HG02588 (cell line): ENCODE measurements around the gene CCR8.
"Not testable (repeated sequence)": the region's sequence is repeated elsewhere in the genome, so short reads cannot be mapped to it uniquely, and the experiment has no call there.

Source experiments
- ATAC-seq: cut with Tn5 transposase; IDR thresholded peaks from one replicate; pipeline ENCODE4 v1.9.1; 2021; ENCODE audit warnings: mild to moderate bottlenecking, moderate library complexity; ENCODE audit not compliant: unreplicated experiment

Gene CCR8

GRCh38 chr3:39346785-39347585 is 17.5 kb downstream of the CCR8 start:
- ATAC-seq = peak; percentile 82

GRCh38 chr3:39347586-39347876 is 18.0 kb downstream of the CCR8 start:
- no peak for ATAC-seq

GRCh38 chr3:39349080-39349479 is 19.6 kb downstream of the CCR8 start:
- no peak for ATAC-seq

DNA sequence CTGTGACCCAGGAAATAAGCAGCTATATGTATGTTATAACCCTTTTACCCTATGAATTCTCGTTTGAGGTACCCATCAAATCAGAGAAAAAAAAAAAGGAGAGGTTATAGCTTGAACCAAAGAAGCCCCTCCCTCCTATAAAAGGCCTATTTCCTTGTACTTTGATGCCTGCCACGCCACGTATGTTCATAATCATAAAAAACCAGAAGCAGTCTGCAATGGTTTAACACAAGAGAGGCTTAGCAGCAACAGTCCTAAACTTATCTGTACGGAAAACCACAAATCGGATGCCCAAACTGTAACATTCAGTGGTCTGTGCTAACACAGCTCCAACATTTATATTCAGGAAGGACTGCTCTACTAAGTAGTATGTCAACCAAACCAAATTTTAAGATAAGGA is 21.2 kb downstream of the CCR8 start:
- no peak for ATAC-seq

- ATAC-seq = not testable (repeated sequence)
These were observed 21.6 kb downstream of the CCR8 start for GRCh38 chr3:39351134-39351533.

DNA sequence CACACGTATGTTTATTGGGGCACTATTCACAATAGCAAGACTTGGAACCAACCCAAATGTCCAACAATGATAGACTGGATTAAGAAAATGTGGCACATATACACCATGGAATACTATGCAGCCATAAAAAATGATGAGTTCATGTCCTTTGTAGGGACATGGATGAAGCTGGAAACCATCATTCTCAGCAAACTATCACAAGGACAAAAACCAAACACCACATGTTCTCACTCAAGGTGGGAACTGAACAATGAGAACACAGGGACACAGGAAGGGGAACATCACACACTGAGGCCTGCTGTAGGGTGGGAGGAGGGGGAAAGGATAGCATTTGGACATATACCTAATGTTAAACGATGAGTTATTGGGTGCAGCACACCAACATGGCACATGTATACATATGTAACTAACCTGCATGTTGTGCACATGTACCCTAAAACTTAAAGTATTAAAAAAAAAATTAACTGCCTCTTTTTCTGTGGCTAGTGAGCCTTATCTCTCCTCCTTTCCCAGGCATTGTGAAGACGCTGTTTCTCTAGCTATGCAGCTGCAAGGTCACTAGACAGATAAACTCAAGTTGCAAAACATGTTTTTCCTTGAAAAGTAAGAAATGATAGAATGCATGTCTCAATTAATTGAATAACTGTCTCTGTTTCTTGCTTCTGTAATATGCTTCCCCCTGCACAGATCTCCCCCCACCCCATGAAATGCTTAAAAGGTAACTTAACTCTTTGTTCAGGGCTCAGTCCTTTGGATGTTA is 23.8 kb downstream of the CCR8 start:
- ATAC-seq = not testable (repeated sequence)

GRCh38 chr3:39358333-39358732 is 28.8 kb downstream of the CCR8 start:
- no peak for ATAC-seq

- peak; percentile 71 for ATAC-seq
These were observed 31.9 kb downstream of the CCR8 start for GRCh38 chr3:39361252-39361927.

- ATAC-seq = no peak
These were observed 32.7 kb downstream of the CCR8 start for GRCh38 chr3:39362192-39362591.

DNA sequence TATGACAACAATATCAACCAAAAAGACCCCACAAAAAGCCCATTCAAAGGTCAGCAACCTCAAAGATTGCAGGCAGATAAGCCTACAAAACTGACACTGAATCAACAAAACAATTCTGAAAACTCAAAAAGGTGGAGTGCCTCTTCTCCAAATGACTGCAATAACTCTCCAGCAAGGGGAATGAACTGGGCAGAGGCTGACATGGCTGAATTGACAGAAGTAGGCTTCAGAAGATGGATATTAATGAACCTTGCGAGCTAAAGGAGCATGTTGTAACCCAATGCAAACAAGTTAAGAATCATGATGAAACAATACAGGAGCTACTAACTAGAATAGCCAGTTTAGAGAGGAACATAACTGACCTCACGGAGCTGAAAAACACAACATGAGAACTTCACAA is 33.3 kb downstream of the CCR8 start:
- ATAC-seq = no peak

- not testable (repeated sequence) for ATAC-seq
These were observed 40.9 kb downstream of the CCR8 start for GRCh38 chr3:39370450-39370849.

DNA sequence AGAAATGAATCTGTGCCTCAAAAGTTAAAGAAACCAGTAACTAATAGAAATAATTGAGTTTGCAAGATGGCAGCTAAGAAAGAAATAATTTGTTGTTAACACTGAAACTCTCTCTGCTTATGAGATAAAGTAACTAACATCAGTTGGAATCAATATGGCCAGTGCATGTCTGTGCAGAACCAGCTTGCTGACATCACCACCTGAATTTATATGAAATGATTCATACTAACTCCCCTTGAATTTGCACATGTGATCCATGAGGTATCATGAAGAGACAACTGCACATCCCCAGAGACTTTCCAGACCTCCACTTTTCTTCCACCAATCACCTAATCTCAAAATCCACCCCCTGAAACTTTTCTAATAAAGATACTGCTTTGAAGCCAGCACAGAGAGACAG is 43.3 kb downstream of the CCR8 start:
- ATAC-seq = no peak

- no peak for ATAC-seq
These were observed 47.6 kb downstream of the CCR8 start for GRCh38 chr3:39376959-39377634.

GRCh38 chr3:39378088-39378487 is 48.6 kb downstream of the CCR8 start:
- ATAC-seq = peak; percentile 74

DNA sequence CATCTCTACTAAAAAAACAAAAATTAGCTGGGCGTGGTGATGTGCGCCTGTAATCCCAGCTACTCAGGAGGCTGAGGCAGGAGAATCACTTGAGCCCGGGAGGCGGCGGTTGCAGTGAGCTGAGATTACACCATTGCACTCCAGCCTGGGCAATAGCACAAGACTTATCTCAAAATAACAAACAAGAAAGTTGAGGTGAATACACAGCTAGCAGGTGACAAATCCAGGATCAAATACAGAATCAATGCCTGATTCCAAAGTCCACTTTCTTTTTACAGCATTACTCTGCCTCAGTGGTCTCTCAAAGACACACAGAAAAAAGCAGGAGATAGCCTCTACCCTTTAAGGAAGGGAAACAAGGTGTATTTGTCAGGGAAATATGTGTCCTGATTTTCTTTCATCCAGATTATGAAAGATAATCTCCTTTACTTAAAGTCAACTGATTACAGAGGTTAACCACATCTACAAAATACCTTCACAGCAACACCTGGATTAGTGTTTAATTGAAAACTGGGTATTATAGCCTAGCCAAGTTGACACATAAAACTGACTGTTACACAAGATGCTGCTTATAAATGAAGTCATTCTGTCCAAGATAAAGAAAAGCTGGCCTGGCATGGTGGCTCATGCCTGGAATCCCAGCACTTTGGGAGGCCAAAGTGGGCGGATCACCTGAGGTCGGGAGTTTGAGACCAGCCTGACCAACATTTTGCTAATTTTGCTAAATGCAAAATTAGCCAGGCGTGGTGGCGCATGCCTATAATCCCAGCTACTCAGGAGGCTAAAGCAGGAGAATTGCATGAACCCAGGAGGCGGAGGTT is 49.7 kb downstream of the CCR8 start:
- no peak for ATAC-seq

- ATAC-seq = no peak
These were observed 50.3 kb downstream of the CCR8 start for GRCh38 chr3:39379778-39380155.

DNA sequence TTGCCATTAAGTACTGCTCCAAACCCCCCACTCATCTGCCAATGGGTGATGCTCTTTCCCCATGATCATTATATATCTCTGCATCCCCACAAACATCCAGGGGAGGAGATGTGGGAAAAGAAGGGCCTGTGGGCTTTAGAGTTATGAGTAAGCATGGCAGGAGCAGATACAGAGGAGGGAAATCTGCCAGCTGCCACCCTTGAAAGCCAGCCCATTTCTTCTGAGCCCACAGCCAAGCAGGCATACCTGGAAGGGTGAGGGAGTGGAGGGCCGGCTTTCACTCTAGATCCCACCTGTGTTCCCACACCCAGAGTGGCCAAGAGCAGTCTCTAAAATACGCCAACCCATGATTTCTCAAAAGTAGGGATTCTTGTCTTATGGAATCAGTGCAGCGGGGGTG is 51.9 kb downstream of the CCR8 start:
- no peak for ATAC-seq
